RCC 7860 (cell line): Measurements from ENCODE around the gene EIF2B2.

ENCODE experiments used
- DNase-seq: peaks from one replicate; pipeline ENCODE4 v3.0.0-alpha.2; 2015; ENCODE audit warnings: low spot score
- FAIRE-seq: peaks from 2 replicates; lab custom pipeline; 2012; peaks lifted over from hg19 to GRCh38; lab: Jason Lieb, UNC

The EIF2B2 gene

GRCh38 chr14:74973905-74974363 lies 28.8 kb upstream of the EIF2B2 start:
- FAIRE-seq (no peak), DNase-seq (no peak)

- FAIRE-seq (no peak), DNase-seq (no peak)
Measured at GRCh38 chr14:74974364-74975058, 28.2 kb upstream of the EIF2B2 start.

- FAIRE-seq (no peak), DNase-seq (no peak)
Measured at GRCh38 chr14:74975059-74975810, 27.5 kb upstream of the EIF2B2 start.

GRCh38 chr14:74976264-74977113 lies 26.2 kb upstream of the EIF2B2 start:
- DNase-seq (no peak), FAIRE-seq (no peak)

- FAIRE-seq (no peak), DNase-seq (no peak)
Measured at GRCh38 chr14:74977164-74977900, 25.4 kb upstream of the EIF2B2 start.

- DNase-seq (no peak), FAIRE-seq (no peak)
Measured at GRCh38 chr14:74977901-74978385, 24.8 kb upstream of the EIF2B2 start.

- FAIRE-seq (no peak), DNase-seq (no peak)
Measured at GRCh38 chr14:74978416-74978947, 24.2 kb upstream of the EIF2B2 start.

- no peak for FAIRE-seq
- DNase-seq, result no peak
Measured at GRCh38 chr14:74979029-74979428, 23.7 kb upstream of the EIF2B2 start.

- FAIRE-seq (no peak), DNase-seq (no peak)
Measured at GRCh38 chr14:74979442-74980397, 23.0 kb upstream of the EIF2B2 start.

GRCh38 chr14:74980398-74980730 lies 22.4 kb upstream of the EIF2B2 start:
- no peak for FAIRE-seq

GRCh38 chr14:74980731-74981461 lies 21.8 kb upstream of the EIF2B2 start:
- FAIRE-seq (peak; percentile 62), DNase-seq (peak; percentile 76)

More at GRCh38 chr14:74980398-74980730, 22.4 kb upstream of the EIF2B2 start:
- DNase-seq, result no peak

GRCh38 chr14:74981462-74981782 lies 21.3 kb upstream of the EIF2B2 start:
- DNase-seq (no peak), FAIRE-seq (no peak)

GRCh38 chr14:74981833-74982232 lies 20.9 kb upstream of the EIF2B2 start:
- DNase-seq, result no peak
- no peak for FAIRE-seq

- FAIRE-seq (no peak), DNase-seq (no peak)
Measured at GRCh38 chr14:74982661-74983060, 20.1 kb upstream of the EIF2B2 start.

- DNase-seq, result no peak
Measured at GRCh38 chr14:74983343-74983742, 19.4 kb upstream of the EIF2B2 start.

GRCh38 chr14:74984236-74985027 lies 18.3 kb upstream of the EIF2B2 start:
- FAIRE-seq (no peak), DNase-seq (no peak)

More at GRCh38 chr14:74983343-74983742, 19.4 kb upstream of the EIF2B2 start:
- no peak for FAIRE-seq

GRCh38 chr14:74985028-74985310 lies 17.8 kb upstream of the EIF2B2 start:
- no peak for FAIRE-seq
- DNase-seq, result no peak

GRCh38 chr14:74985806-74986205 lies 16.9 kb upstream of the EIF2B2 start:
- DNase-seq (no peak), FAIRE-seq (no peak)
